Mucosa of descending colon (tissue), 3 donors: Measurements from ENCODE around the gene ZNF205. TPM values are rescaled to one million over a fixed set of nuclear protein-coding genes. Genes with fewer than 3 reads are reported as not detected.
"Not testable (repeated sequence)": the region's sequence is repeated elsewhere in the genome, so short reads cannot be mapped to it uniquely, and the experiment has no call there.

Experiments used
- ATAC-seq: fragments of 200-7000 bp; cut with Tn5 transposase; one replicate; pipeline ENCODE4 v1.9.1; 2020; ENCODE audit warnings: mild to moderate bottlenecking, moderate library complexity
- DNase-seq, 3 donors: peaks; one replicate each; pipeline ENCODE4 v3.0.0-alpha.2; 2020
- H3K36me3 ChIP-seq: fragments of 200-600 bp; one replicate; pipeline ENCODE4 v1.8.0; 2021; ENCODE audit warnings: low read depth, mild to moderate bottlenecking
- H3K4me1 ChIP-seq: fragments of 200-600 bp; one replicate; pipeline ENCODE4 v1.8.0; 2021; ENCODE audit warnings: low read depth, mild to moderate bottlenecking
- H3K4me3 ChIP-seq: fragments of 200-600 bp; one replicate; pipeline ENCODE4 v1.8.0; 2021; ENCODE audit warnings: mild to moderate bottlenecking
- H3K9me3 ChIP-seq: fragments of 200-600 bp; one replicate; pipeline ENCODE4 v1.8.0; 2021; ENCODE audit warnings: mild to moderate bottlenecking
- intact Hi-C, 2 donors: fragments of 100-400 bp; cut with DNase I in 1 of 2; cut with micrococcal nuclease in 1 of 2; formaldehyde crosslinking; loops; one replicate each; pipeline versions ENCODE4 v1.11.0 to v1.11.1; 2022; cut with DNase I, micrococcal nuclease
- total RNA-seq, 3 donors: library from RNA; stranded (reverse); fragmentation: NEBNext Ultra II Directional in 2 of 3; extraction: Animal tissue kit (Norgen Biotek cat#: 25700) in 2 of 3; gene quantifications; one replicate each; pipeline versions ENCODE4 v1.2.1 to v1.2.4, GENCODE V29; 2021 to 2023
- TF ChIP-seq, protein P1 (sequence below): fragments of 200-600 bp; IDR thresholded peaks from one replicate; pipeline ENCODE4 v1.8.0; 2022; ENCODE audit warnings: antibody characterized with exemption, mild to moderate bottlenecking
- donor health status: DM: no; HTN: no; CAD: no; lungs with moderate emphysema.
- donor health status: DM: no; HTN: no; CAD: no.
- donor health status: DM: no; HTN: yes; CAD: no.

ZNF205 gene
- total RNA-seq, 3 donors from 2014 or later = 8.5 to 10.2 (median 10.2) TPM

GRCh38 chr16:3074860-3075522 is 37.4 kb upstream of the ZNF205 start:
- Histone ChIP-seq H3K9me3 (no peaks in the 10 kb centered on the region), H3K36me3 (no peaks in the 10 kb centered on the region), H3K4me3 (no peak overlapping the region), H3K4me1 (no peaks in the 10 kb centered on the region)
- TF ChIP-seq, protein P1, sequence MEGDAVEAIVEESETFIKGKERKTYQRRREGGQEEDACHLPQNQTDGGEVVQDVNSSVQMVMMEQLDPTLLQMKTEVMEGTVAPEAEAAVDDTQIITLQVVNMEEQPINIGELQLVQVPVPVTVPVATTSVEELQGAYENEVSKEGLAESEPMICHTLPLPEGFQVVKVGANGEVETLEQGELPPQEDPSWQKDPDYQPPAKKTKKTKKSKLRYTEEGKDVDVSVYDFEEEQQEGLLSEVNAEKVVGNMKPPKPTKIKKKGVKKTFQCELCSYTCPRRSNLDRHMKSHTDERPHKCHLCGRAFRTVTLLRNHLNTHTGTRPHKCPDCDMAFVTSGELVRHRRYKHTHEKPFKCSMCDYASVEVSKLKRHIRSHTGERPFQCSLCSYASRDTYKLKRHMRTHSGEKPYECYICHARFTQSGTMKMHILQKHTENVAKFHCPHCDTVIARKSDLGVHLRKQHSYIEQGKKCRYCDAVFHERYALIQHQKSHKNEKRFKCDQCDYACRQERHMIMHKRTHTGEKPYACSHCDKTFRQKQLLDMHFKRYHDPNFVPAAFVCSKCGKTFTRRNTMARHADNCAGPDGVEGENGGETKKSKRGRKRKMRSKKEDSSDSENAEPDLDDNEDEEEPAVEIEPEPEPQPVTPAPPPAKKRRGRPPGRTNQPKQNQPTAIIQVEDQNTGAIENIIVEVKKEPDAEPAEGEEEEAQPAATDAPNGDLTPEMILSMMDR = no peak
- peak; percentile 56 to 85 (median 56) for DNase-seq
- ATAC-seq = peak; percentile 81
- intact Hi-C loops = no loop called here

DNA sequence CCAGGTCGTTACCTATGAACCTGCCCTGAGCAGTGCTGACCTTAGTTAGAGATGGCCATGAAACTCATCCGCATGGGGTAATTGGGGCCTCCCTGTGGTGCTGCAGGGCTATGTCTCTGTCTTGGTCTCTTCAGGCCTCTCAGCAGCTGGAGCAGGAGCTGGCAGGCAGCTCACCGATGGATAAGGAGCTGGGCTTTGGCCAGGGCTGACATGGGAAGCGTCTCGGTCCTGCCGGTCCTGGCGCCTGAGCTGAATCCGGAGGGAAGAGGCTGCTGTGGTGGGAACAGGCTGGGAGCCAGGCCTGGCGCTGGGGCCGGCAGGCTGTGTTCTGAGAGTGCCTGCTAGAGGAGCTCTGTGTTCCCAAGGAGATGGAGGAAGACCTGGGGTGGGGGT is 36.9 kb upstream of the ZNF205 start:
- no peaks in the 10 kb centered on the region for H3K9me3 ChIP-seq
- ATAC-seq (peak; percentile 14), DNase-seq (peak in 2 of 3 donors; percentile 26 to 52)
- TF ChIP-seq, protein P1 = no peak
- no peaks in the 10 kb centered on the region for H3K4me1 ChIP-seq
- H3K36me3 ChIP-seq = no peaks in the 10 kb centered on the region
- intact Hi-C loops = no loop called here
- H3K4me3 ChIP-seq = no peak overlapping the region

DNA sequence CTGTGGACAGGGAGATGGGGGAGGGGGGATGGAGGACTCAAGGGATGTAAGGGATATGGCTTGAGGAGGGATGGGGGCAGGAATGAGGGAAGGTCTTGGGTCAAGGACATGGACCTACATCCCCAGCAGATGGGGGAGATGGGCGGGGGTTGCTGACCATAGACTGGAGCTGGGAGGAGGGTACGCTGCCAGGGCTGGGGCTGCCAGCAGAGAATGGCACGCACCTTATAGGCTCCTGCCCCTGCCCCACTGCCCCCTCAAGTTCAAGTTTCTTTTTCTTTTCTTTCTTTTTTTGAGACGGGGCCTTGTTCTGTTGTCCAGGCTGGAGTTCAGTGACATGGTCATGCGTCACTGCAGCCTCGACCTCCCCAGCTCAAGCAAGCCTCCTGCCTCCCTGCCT is 36.4 kb upstream of the ZNF205 start:
- H3K9me3 ChIP-seq, H3K4me3 ChIP-seq, intact Hi-C loops, H3K4me1 ChIP-seq, H3K36me3 ChIP-seq, ATAC-seq: not testable (repeated sequence)
- DNase-seq = peak in 2 of 3 donors; percentile 17 to 39

DNA sequence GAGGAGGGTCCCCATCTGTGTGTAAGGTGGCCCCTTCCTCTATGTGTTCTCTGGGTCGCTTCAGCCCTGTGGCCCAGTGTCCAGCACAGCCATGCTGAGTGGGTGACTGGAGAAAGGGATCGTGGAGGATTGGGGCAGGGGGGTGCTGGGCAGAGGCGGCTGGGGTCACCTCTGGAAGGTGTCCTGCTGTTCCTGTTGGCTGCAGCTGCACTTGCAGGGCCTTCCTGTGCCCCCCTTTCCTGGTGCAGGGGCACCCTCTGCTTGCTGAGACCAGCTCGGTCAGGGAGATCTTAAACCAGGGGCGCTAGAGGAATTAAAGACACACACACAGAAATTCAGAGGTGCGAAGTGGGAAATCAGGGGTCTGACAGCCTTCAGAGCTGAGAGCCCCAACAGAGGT is 35.8 kb upstream of the ZNF205 start:
- no peaks in the 10 kb centered on the region for H3K9me3 ChIP-seq
- intact Hi-C loops = no loop called here
- no peak overlapping the region for H3K4me3 ChIP-seq
- ATAC-seq = no peak
- H3K36me3 ChIP-seq = no peaks in the 10 kb centered on the region
- TF ChIP-seq, protein P1 = no peak
- H3K4me1 ChIP-seq = no peaks in the 10 kb centered on the region
- DNase-seq = peak in 2 of 3 donors; percentile 18 to 43

- no peaks in the 10 kb centered on the region for H3K4me1 ChIP-seq
- H3K9me3 ChIP-seq = no peaks in the 10 kb centered on the region
- TF ChIP-seq, protein P1 = no peak
- no peaks in the 10 kb centered on the region for H3K36me3 ChIP-seq
- intact Hi-C loops = no loop called here
- DNase-seq (peak in 2 of 3 donors; percentile 10 to 43), ATAC-seq (no peak)
- no peak overlapping the region for H3K4me3 ChIP-seq
Measured at GRCh38 chr16:3080024-3080423, 32.4 kb upstream of the ZNF205 start.

GRCh38 chr16:3081957-3082356 is 30.4 kb upstream of the ZNF205 start:
- H3K4me1 ChIP-seq, H3K36me3 ChIP-seq, H3K9me3 ChIP-seq, H3K4me3 ChIP-seq, ATAC-seq, intact Hi-C loops: not testable (repeated sequence)
- peak in 2 of 3 donors; percentile 10 to 15 for DNase-seq

DNA sequence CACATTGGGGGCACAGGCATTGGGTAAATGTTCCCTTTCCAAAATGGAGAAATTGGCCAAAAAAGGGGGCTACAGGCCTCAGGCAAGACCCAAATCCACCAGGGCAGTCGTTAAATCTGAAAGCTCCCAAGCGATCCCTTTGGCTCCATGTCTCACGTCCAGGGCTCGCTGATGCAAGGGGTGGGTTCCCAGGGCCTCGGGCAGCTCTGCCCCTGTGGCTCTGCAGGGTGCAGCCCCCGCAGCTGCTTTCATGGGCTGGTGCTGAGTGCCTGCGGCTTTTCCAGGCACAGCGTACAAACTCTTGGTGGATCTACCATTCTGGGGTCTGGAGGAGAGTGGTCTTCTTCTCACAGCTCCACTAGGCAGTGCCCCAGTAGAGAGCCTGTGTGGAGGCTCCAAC is 29.0 kb upstream of the ZNF205 start:
- ATAC-seq, intact Hi-C loops, H3K4me3 ChIP-seq, H3K9me3 ChIP-seq, H3K4me1 ChIP-seq, H3K36me3 ChIP-seq: not testable (repeated sequence)
- peak in 1 of 3 donors; percentile 27 for DNase-seq
